GM18867 (cell line): ENCODE measurements around the gene ZNF883.
"Not testable (repeated sequence)": the region's sequence is repeated elsewhere in the genome, so short reads cannot be mapped to it uniquely, and the experiment has no call there.

Experiments used
- ATAC-seq: cut with Tn5 transposase; IDR thresholded peaks from one replicate; pipeline ENCODE4 v1.9.1; 2021; ENCODE audit warnings: mild to moderate bottlenecking, moderate library complexity; ENCODE audit not compliant: unreplicated experiment

The ZNF883 gene

GRCh38 chr9:113011911-113012381 is at the start of gene ZNF883:
ZNF883 (minus strand) TSS chr9:113012192.
- no peak for ATAC-seq

GRCh38 chr9:113061072-113061850 is 49.3 kb upstream of the ZNF883 start:
- ATAC-seq = not testable (repeated sequence)

- ATAC-seq = not testable (repeated sequence)
These were observed 47.7 kb upstream of the ZNF883 start for GRCh38 chr9:113059581-113060284.

- no peak for ATAC-seq
These were observed 45.2 kb upstream of the ZNF883 start for GRCh38 chr9:113057193-113057592.

- peak; percentile 99 for ATAC-seq
These were observed 44.5 kb upstream of the ZNF883 start, which contains the start of gene ZFP37 for GRCh38 chr9:113056191-113057106. ZFP37 (minus strand) TSS chr9:113056724; CDS start chr9:113056688, 36 bp downstream.

- no peak for ATAC-seq
These were observed 31.1 kb upstream of the ZNF883 start for GRCh38 chr9:113042884-113043657.

- no peak for ATAC-seq
These were observed 14.2 kb upstream of the ZNF883 start for GRCh38 chr9:113026200-113026599.

- ATAC-seq = no peak
These were observed 6.3 kb upstream of the ZNF883 start for GRCh38 chr9:113018247-113018646.

GRCh38 chr9:113012492-113012891 is 500 bp upstream of the ZNF883 start:
- ATAC-seq = no peak

GRCh38 chr9:113005777-113006176 is 6.2 kb downstream of the ZNF883 start:
- ATAC-seq = no peak

- ATAC-seq = no peak
These were observed 14.6 kb downstream of the ZNF883 start for GRCh38 chr9:112997236-112997941.

- no peak for ATAC-seq
These were observed 40.6 kb downstream of the ZNF883 start for GRCh38 chr9:112971415-112971814.

GRCh38 chr9:112970939-112971338 is 41.1 kb downstream of the ZNF883 start:
- ATAC-seq = no peak

- no peak for ATAC-seq
These were observed 42.3 kb downstream of the ZNF883 start for GRCh38 chr9:112969730-112970129.

- no peak for ATAC-seq
These were observed 56.4 kb downstream of the ZNF883 start for GRCh38 chr9:112955550-112955949.

GRCh38 chr9:112945620-112946208 is 66.3 kb downstream of the ZNF883 start:
- no peak for ATAC-seq

GRCh38 chr9:112939418-112939817 is 72.6 kb downstream of the ZNF883 start:
- ATAC-seq = no peak

- no peak for ATAC-seq
These were observed 78.3 kb downstream of the ZNF883 start for GRCh38 chr9:112933696-112934095.

- no peak for ATAC-seq
These were observed 86.8 kb downstream of the ZNF883 start for GRCh38 chr9:112925058-112925641.
